TTC549 (cell line): ENCODE data around the gene CPTP.

Experiments used
- FAIRE-seq: peaks from 2 replicates; lab custom pipeline; 2012; peaks lifted over from hg19 to GRCh38; lab: Jason Lieb, UNC

The CPTP gene

GRCh38 chr1:1336446-1336845 lies 11.8 kb downstream of the CPTP start:
- FAIRE-seq = no peak

GRCh38 chr1:1336931-1337792 lies 12.6 kb downstream of the CPTP start:
- FAIRE-seq = no peak

GRCh38 chr1:1337793-1338147 lies 13.2 kb downstream of the CPTP start:
- no peak for FAIRE-seq

GRCh38 chr1:1338278-1338677 lies 13.7 kb downstream of the CPTP start:
- FAIRE-seq = no peak

- no peak for FAIRE-seq
These were observed 15.6 kb downstream of the CPTP start for GRCh38 chr1:1340185-1340584.

- FAIRE-seq = no peak
These were observed 16.4 kb downstream of the CPTP start for GRCh38 chr1:1340791-1341548.

GRCh38 chr1:1341549-1342021 lies 17.0 kb downstream of the CPTP start:
- FAIRE-seq = no peak

GRCh38 chr1:1342061-1342562 lies 17.5 kb downstream of the CPTP start:
- no peak for FAIRE-seq

GRCh38 chr1:1342584-1343115 lies 18.0 kb downstream of the CPTP start:
- no peak for FAIRE-seq

GRCh38 chr1:1343811-1344421 lies 19.3 kb downstream of the CPTP start:
- no peak for FAIRE-seq

- FAIRE-seq = no peak
These were observed 20.2 kb downstream of the CPTP start for GRCh38 chr1:1344655-1345361.

GRCh38 chr1:1345384-1345783 lies 20.8 kb downstream of the CPTP start:
- FAIRE-seq = no peak

- no peak for FAIRE-seq
These were observed 21.4 kb downstream of the CPTP start for GRCh38 chr1:1345860-1346500.

- FAIRE-seq = no peak
These were observed 21.9 kb downstream of the CPTP start for GRCh38 chr1:1346501-1346890.

- FAIRE-seq = no peak
These were observed 22.5 kb downstream of the CPTP start for GRCh38 chr1:1347026-1347595.

- no peak for FAIRE-seq
These were observed 23.2 kb downstream of the CPTP start for GRCh38 chr1:1347663-1348419.

GRCh38 chr1:1348420-1349255 lies 24.0 kb downstream of the CPTP start:
- no peak for FAIRE-seq

- FAIRE-seq = no peak
These were observed 24.8 kb downstream of the CPTP start, which contains the start of gene DVL1 for GRCh38 chr1:1349256-1350012. Gene DVL1, minus strand, starts transcription at chr1:1349418. Its CDS starts 353 bp downstream, at chr1:1349065.
